22Rv1 (cell line): ENCODE measurements around the gene ARHGEF9.
"Not testable (repeated sequence)": the region's sequence is repeated elsewhere in the genome, so short reads cannot be mapped to it uniquely, and the experiment has no call there.

Source experiments
- ZFX ChIP-seq: fragments of 450-650 bp; IDR thresholded peaks from 2 replicates; pipeline ENCODE4 v1.6.1; 2017; ENCODE audit warnings: antibody characterized with exemption, borderline replicate concordance
- TF ChIP-seq, protein P1 (sequence below): fragments of 450-650 bp; IDR thresholded peaks from 2 replicates; pipeline ENCODE4 v1.5.1; 2017; ENCODE audit warnings: mild to moderate bottlenecking

DNA sequence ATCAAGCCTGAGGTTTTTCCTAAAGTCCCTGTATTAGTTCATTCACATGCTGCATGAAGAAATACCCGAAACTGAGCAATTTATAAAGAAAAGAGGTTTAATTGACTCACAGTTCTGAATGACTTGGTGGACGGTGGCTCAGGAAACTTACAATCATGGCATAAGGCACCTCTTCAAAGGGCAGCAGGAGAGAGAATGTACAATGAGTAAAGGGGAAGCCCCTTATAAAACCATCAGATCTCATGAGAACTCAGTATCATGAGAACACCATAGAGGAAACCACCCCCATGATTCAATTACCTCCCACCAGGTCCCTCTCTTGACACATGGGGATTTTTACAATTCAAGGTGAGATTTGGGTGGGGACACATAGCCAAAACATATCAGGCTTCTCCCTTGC lies 10.4 kb upstream of the ARHGEF9 start:
- TF ChIP-seq, protein P1, sequence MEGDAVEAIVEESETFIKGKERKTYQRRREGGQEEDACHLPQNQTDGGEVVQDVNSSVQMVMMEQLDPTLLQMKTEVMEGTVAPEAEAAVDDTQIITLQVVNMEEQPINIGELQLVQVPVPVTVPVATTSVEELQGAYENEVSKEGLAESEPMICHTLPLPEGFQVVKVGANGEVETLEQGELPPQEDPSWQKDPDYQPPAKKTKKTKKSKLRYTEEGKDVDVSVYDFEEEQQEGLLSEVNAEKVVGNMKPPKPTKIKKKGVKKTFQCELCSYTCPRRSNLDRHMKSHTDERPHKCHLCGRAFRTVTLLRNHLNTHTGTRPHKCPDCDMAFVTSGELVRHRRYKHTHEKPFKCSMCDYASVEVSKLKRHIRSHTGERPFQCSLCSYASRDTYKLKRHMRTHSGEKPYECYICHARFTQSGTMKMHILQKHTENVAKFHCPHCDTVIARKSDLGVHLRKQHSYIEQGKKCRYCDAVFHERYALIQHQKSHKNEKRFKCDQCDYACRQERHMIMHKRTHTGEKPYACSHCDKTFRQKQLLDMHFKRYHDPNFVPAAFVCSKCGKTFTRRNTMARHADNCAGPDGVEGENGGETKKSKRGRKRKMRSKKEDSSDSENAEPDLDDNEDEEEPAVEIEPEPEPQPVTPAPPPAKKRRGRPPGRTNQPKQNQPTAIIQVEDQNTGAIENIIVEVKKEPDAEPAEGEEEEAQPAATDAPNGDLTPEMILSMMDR, result not testable (repeated sequence)
- TF ChIP-seq ZFX, result not testable (repeated sequence)
